Heart left ventricle (tissue), 16 donors: Measurements from ENCODE around the gene FCER1G. TPM values are rescaled to one million over a fixed set of nuclear protein-coding genes. Genes with fewer than 3 reads are reported as not detected.
A peak's percentile ranks its signal among the peaks of the same experiment; 100 is the strongest.

Source experiments
- ATAC-seq, 4 donors: fragments of 200-7000 bp; cut with Tn5 transposase; one replicate each; pipeline ENCODE4 v1.9.1; 2020 to 2022; ENCODE audit warnings: moderate library complexity in 4 of 4, mild to moderate bottlenecking in 3 of 4, moderate number of reproducible peaks in 1 of 4
- DNase-seq, 5 donors: peaks; one replicate each; pipeline ENCODE4 v3.0.0-alpha.2; 2020
- H3K27ac ChIP-seq, 12 donors: fragments of 200-600 bp; sonication (generic) in 4 of 12; one replicate each; pipeline versions ENCODE4 v1.5.0 to v1.8.0; 2016 to 2022; ENCODE audit warnings: mild to moderate bottlenecking in 2 of 12
- H3K27me3 ChIP-seq, 9 donors: fragments of 200-600 bp; sonication (generic) in 2 of 9; one replicate each; pipeline versions ENCODE4 v1.5.1 to v1.8.0; 2016 to 2022; ENCODE audit warnings: mild to moderate bottlenecking in 3 of 9
- H3K36me3 ChIP-seq, 9 donors: fragments of 200-600 bp; sonication (generic) in 2 of 9; one replicate each; pipeline versions ENCODE4 v1.5.0 to v1.8.0; 2018 to 2022; ENCODE audit warnings: mild to moderate bottlenecking in 2 of 9
- H3K4me1 ChIP-seq, 12 donors: fragments of 200-600 bp; sonication (generic) in 4 of 12; one replicate each; pipeline versions ENCODE4 v1.5.0 to v1.8.0; 2016 to 2022; ENCODE audit warnings: mild to moderate bottlenecking in 3 of 12
- H3K4me3 ChIP-seq, 12 donors: fragments of 200-600 bp; sonication (generic) in 4 of 12; one replicate each; pipeline versions ENCODE4 v1.5.0 to v1.8.0; 2017 to 2022; ENCODE audit warnings: mild to moderate bottlenecking in 9 of 12, moderate library complexity in 4 of 12
- H3K9me3 ChIP-seq, 12 donors: fragments of 200-600 bp; sonication (generic) in 4 of 12; one replicate each; pipeline versions ENCODE4 v1.5.0 to v1.8.0; 2016 to 2022; ENCODE audit warnings: mild to moderate bottlenecking in 1 of 12
- POLR2A ChIP-seq, 2 donors: fragments of 450-650 bp; IDR thresholded peaks; one replicate each; pipeline ENCODE4 v1.6.1; 2017; ENCODE audit warnings: antibody characterized with exemption in 2 of 2, mild to moderate bottlenecking in 2 of 2, moderate library complexity in 2 of 2
- WGBS, 4 donors: extraction: QIAGEN DNeasy Blood & Tissue Kit in 2 of 4; methylation state at CpG; one replicate each; pipeline versions ENCODE4 v1.1.5 to v1.1.7; 2013 to 2018; 5-methylcytosine and 5-hydroxymethylcytosine counted together
- intact Hi-C, 10 donors: fragments of 100-400 bp; cut with DNase I; formaldehyde crosslinking; loops; one replicate each; pipeline versions ENCODE4 v1.11.1 to v1.14.2; 2022
- polyA plus RNA-seq, 2 donors: library from polyadenylated mRNA; stranded (reverse); fragments of 200-250 nt; gene quantifications; one replicate each; pipeline ENCODE4 v1.2.3, GENCODE V29; 2013
- total RNA-seq, 9 donors: library from RNA; depleted of rRNA in 2 of 9; stranded (reverse); fragments of >200 nt in 2 of 9; fragmentation: NEBNext Ultra II Directional in 3 of 9; extraction: Animal tissue kit (Norgen Biotek cat#: 25700) in 3 of 9; gene quantifications; one replicate each; pipeline versions ENCODE4 v1.1.0 to v1.2.4, GENCODE V29; 2016 to 2023
- TF ChIP-seq, protein P1 (sequence below), 12 donors: fragments of 200-600 bp; sonication (generic) in 4 of 12; IDR thresholded peaks; one replicate each; pipeline versions ENCODE4 v1.5.0 to v1.8.0; 2018 to 2022; ENCODE audit warnings: antibody characterized with exemption in 12 of 12, mild to moderate bottlenecking in 5 of 12
- donor health status: ischemic (EF 13 %, LVEDD 7.1; RV severe dilation, severe dysfunction).
- donor health status: healthy with polysubstance abuse.
- donor health status: DM: no; HTN: yes; CAD: no.
- donor health status: DM: no; HTN: no; CAD: no.
- donor health status: ischemic (EF 25% LVEDD 6.9; RV normal size, moderate dysfunction).
- donor health status: ischemic (EF 25% LVEDD 5.7; RV mildly dilated, moderate dysfunction).
- donor health status: healthy.
- donor health status: DM: yes; HTN: yes; CAD: no.
- donor health status: ischemic (EF 35%, LVEDD 5.7; RV mildly dilated, moderate dysfunction).
- donor health status: nonischemic (EF 11% LVEDD 7.7; RV severe dilation, severe dysfunction).
- donor health status: DM: yes; HTN: yes; CAD: no.
- donor health status: PGD.
- donor health status: ischemic (EF 29% LVEDD 5.4; RV normal size, mild dysfunction).
- donor health status: nonischemic (EF 23%, LVEDD 6.1; RV moderate dilation, normal function).

FCER1G gene
- total and polyA plus RNA-seq, 11 donors = 2.9 to 157 (median 17.1) TPM

DNA sequence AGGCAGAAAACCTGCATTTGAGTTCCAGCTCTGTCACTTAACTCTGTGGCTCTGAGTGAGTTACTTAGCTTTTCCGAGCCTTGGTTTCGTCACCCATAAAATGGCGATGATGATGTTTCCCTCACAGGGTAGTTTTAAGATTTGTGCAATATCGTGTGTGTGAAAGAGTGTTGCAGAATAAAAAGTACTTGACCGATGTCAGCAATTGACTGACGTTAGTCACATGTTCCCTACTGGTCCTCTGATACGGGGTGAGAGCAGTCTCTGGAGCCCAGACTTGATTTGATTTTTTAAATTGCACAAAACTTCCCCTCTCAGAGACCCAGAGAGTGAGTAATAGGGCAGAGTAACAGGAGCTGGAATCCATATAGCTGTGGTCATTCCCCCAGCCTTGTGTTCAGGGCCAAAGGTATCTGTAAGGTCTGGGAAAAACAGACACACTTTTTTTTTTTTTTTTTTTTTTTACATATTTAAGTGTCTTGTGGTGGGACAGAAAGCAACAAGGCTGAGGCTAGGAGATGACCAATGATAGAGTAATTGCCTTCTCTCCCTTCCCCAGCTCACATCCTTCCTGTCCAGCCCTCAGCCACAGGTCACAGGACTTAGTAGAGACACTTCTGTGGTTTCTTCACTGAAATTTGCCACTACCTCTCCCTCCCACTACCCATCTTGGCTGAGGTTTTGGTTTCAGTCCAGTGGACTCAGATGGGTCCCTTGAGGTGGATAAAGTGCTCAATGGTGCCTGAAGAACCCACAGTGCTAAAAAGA, 2.0 kb downstream of the FCER1G start:
- ATAC-seq = peak; percentile 38 to 73 (median 52)
- no peak for DNase-seq
- peak overlapping the region in 10 of 12 donors; percentile 49 to 96 (median 64) for H3K27ac ChIP-seq

DNA sequence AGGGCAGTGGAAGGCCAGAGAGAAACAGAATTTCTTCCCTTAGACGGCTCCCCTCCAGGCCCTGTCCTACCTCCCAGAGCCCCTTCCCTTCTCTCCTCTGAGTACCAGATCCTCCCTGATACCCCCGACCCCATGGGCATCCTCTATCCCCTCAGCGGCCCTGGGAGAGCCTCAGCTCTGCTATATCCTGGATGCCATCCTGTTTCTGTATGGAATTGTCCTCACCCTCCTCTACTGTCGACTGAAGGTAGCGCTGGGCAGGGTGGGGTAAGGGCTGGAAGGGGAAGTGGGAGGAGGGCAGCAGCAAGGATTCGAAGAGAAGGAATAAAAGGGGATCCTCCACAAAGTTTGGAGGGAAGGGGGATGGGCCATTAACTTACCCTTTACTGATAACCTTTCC, 2.7 kb downstream of the FCER1G start:
- no peak for DNase-seq
- 63 to 75% (median 69%) methylated on average over 6 of the region's 6 CpGs for WGBS, 4 donors
- Histone ChIP-seq H3K4me3 (peak overlapping the region in 3 of 12 donors; percentile 44 to 63 (median 49)), H3K27me3 (no peaks in the 10 kb centered on the region), H3K4me1 (peaks cover 0 to 27% (median 0%) of the 10 kb centered on the region in 12 donors), H3K36me3 (peaks cover 2 to 42% (median 22%) of the 10 kb centered on the region in 9 donors), H3K9me3 (no peaks in the 10 kb centered on the region), H3K27ac (peak overlapping the region in 4 of 12 donors; percentile 70 to 96 (median 72))
- intact Hi-C loops = no loop called here
- no peak for ATAC-seq
- TF ChIP-seq, protein P1, sequence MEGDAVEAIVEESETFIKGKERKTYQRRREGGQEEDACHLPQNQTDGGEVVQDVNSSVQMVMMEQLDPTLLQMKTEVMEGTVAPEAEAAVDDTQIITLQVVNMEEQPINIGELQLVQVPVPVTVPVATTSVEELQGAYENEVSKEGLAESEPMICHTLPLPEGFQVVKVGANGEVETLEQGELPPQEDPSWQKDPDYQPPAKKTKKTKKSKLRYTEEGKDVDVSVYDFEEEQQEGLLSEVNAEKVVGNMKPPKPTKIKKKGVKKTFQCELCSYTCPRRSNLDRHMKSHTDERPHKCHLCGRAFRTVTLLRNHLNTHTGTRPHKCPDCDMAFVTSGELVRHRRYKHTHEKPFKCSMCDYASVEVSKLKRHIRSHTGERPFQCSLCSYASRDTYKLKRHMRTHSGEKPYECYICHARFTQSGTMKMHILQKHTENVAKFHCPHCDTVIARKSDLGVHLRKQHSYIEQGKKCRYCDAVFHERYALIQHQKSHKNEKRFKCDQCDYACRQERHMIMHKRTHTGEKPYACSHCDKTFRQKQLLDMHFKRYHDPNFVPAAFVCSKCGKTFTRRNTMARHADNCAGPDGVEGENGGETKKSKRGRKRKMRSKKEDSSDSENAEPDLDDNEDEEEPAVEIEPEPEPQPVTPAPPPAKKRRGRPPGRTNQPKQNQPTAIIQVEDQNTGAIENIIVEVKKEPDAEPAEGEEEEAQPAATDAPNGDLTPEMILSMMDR (IDR thresholded peaks at IDR 0.05) = no peak
- TF ChIP-seq POLR2A (IDR thresholded peaks at IDR 0.05) = no peak

More for the DNA sequence above, 2.0 kb downstream of the FCER1G start:
- no peaks in the 10 kb centered on the region for H3K9me3 ChIP-seq
- WGBS, 4 donors = 38 to 45% (median 39%) methylated on average over 7 of the region's 7 CpGs
- no peaks in the 10 kb centered on the region for H3K27me3 ChIP-seq
- peaks cover 0 to 27% (median 0%) of the 10 kb centered on the region in 12 donors for H3K4me1 ChIP-seq
- intact Hi-C loops = no loop called here
- peak overlapping the region in 9 of 12 donors; percentile 22 to 63 (median 34) for H3K4me3 ChIP-seq
- H3K36me3 ChIP-seq = peaks cover 2 to 49% (median 29%) of the 10 kb centered on the region in 9 donors
- TF ChIP-seq POLR2A (IDR thresholded peaks at IDR 0.05) = peak in 1 of 2 donors; percentile 28
- TF ChIP-seq, protein P1 (IDR thresholded peaks at IDR 0.05) = no peak

DNA sequence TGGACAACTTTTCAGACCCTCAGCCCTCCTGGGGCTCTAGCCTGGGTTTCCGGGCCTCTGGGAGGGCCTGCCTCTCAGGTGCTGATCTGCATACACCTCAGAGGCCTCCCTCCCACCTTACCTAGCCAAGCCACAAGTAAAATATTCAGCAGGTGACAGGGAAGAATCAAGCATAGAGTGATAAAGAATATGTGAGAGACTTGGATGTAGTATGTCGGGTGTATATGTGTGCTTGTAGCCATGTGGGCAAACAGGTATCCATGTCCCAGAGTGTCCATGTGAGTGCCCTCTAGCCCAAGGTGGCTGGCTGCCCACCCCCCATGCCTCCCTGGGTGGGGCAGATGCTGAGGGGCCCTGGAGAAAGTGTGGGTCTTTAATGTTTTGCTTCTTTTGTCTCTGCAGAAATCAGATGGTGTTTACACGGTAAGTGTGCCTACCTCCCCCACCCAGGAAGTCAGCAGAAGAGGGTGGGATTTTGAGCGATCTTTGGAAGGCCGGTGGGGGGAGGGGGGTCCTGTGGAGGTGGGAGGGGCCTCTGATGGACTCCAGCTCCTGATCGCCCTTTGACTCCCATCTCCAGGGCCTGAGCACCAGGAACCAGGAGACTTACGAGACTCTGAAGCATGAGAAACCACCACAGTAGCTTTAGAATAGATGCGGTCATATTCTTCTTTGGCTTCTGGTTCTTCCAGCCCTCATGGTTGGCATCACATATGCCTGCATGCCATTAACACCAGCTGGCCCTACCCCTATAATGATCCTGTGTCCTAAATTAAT, 3.4 kb downstream of the FCER1G start:
- H3K27me3 ChIP-seq = no peaks in the 10 kb centered on the region
- TF ChIP-seq POLR2A (IDR thresholded peaks at IDR 0.05) = no peak
- TF ChIP-seq, protein P1 (IDR thresholded peaks at IDR 0.05) = no peak
- intact Hi-C loops = no loop called here
- peak overlapping the region in 1 of 12 donors; percentile 96 for H3K27ac ChIP-seq
- H3K36me3 ChIP-seq = peaks cover 2 to 36% (median 15%) of the 10 kb centered on the region in 9 donors
- 77 to 89% (median 82%) methylated on average over 4 to 8 of the region's 8 CpGs for WGBS, 4 donors
- peak overlapping the region in 1 of 12 donors; percentile 63 for H3K4me3 ChIP-seq
- DNase-seq (no peak), ATAC-seq (no peak)
- peaks cover 0 to 27% (median 0%) of the 10 kb centered on the region in 12 donors for H3K4me1 ChIP-seq
- H3K9me3 ChIP-seq = no peaks in the 10 kb centered on the region
